Natural killer cell treated with Interleukin-12 subunit alpha and Interleukin-12 subunit beta and Interleukin-15 and Interleukin-18, amount 100 ng/mL, for 72 hours (primary cell): Measurements from ENCODE around the gene SYNM. TPM values are rescaled to one million over a fixed set of nuclear protein-coding genes. Genes with fewer than 3 reads are reported as not detected.
"Not testable (repeated sequence)": the region's sequence is repeated elsewhere in the genome, so short reads cannot be mapped to it uniquely, and the experiment has no call there.

Experiments
- ATAC-seq, 2 donors: fragments of 150-1000 bp; cut with Tn5 transposase in 1 of 2; sonication (Bioruptor Pico), chemical (Tn5 transposase) in 1 of 2; 2 replicates each; pipeline ENCODE4 v1.10.0; 2021
- DNase-seq: peaks from one replicate; pipeline ENCODE4 v3.0.0; 2022; ENCODE audit warnings: low spot score
- H3K27ac Mint-ChIP-seq, 2 donors: 1 replicate in 1 of 2; 2 replicates in 1 of 2; pipeline ENCODE4 v1.8.0; 2022; ENCODE audit warnings: mixed read lengths in 2 of 2, mild to moderate bottlenecking in 1 of 2, moderate library complexity in 1 of 2
- H3K27me3 Mint-ChIP-seq, 2 donors: 1 replicate in 1 of 2; 2 replicates in 1 of 2; pipeline ENCODE4 v1.8.0; 2022; ENCODE audit warnings: mixed read lengths in 2 of 2
- H3K36me3 Mint-ChIP-seq: one replicate; pipeline ENCODE4 v1.8.0; 2022; ENCODE audit warnings: mixed read lengths
- H3K4me1 Mint-ChIP-seq, 2 donors: 1 replicate in 1 of 2; 2 replicates in 1 of 2; pipeline ENCODE4 v1.8.0; 2022; ENCODE audit warnings: low read depth in 2 of 2, mixed read lengths in 2 of 2, mild to moderate bottlenecking in 1 of 2
- H3K4me3 Mint-ChIP-seq: one replicate; pipeline ENCODE4 v1.8.0; 2022; ENCODE audit warnings: mixed read lengths
- H3K9me3 Mint-ChIP-seq: 2 replicates; pipeline ENCODE4 v1.8.0; 2022; ENCODE audit warnings: mixed read lengths
- total RNA-seq, 2 donors: library from RNA; stranded (reverse); gene quantifications; one replicate each; pipeline ENCODE4 v1.2.3, GENCODE V29; 2022

The SYNM gene, protein sequence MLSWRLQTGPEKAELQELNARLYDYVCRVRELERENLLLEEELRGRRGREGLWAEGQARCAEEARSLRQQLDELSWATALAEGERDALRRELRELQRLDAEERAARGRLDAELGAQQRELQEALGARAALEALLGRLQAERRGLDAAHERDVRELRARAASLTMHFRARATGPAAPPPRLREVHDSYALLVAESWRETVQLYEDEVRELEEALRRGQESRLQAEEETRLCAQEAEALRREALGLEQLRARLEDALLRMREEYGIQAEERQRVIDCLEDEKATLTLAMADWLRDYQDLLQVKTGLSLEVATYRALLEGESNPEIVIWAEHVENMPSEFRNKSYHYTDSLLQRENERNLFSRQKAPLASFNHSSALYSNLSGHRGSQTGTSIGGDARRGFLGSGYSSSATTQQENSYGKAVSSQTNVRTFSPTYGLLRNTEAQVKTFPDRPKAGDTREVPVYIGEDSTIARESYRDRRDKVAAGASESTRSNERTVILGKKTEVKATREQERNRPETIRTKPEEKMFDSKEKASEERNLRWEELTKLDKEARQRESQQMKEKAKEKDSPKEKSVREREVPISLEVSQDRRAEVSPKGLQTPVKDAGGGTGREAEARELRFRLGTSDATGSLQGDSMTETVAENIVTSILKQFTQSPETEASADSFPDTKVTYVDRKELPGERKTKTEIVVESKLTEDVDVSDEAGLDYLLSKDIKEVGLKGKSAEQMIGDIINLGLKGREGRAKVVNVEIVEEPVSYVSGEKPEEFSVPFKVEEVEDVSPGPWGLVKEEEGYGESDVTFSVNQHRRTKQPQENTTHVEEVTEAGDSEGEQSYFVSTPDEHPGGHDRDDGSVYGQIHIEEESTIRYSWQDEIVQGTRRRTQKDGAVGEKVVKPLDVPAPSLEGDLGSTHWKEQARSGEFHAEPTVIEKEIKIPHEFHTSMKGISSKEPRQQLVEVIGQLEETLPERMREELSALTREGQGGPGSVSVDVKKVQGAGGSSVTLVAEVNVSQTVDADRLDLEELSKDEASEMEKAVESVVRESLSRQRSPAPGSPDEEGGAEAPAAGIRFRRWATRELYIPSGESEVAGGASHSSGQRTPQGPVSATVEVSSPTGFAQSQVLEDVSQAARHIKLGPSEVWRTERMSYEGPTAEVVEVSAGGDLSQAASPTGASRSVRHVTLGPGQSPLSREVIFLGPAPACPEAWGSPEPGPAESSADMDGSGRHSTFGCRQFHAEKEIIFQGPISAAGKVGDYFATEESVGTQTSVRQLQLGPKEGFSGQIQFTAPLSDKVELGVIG (N-terminal part only)
- under 1 TPM; 0.20 to 0.26 TPM for total RNA-seq

- H3K4me3 Mint-ChIP-seq = peak within 1 kb of the TSS; percentile 25
- peaks cover 0 to 4% of the 10 kb centered on the region in 2 donors for H3K4me1 Mint-ChIP-seq
- no peaks in the 10 kb centered on the region for H3K36me3 Mint-ChIP-seq
- DNase-seq (no peak), ATAC-seq (peak; percentile 76 to 87)
- H3K27me3 Mint-ChIP-seq = peaks cover 31 to 33% of the 10 kb centered on the region in 2 donors
- no peaks in the 10 kb centered on the region for H3K9me3 Mint-ChIP-seq
- no peak within 1 kb of the TSS for H3K27ac Mint-ChIP-seq
Observed at GRCh38 chr15:99104788-99105513, at the start of gene SYNM. Gene SYNM (plus strand): TSS chr15:99105080. CDS start chr15:99105200, 120 bp downstream.

GRCh38 chr15:99055555-99056134 lies 49.2 kb upstream of the SYNM start:
- H3K4me1 Mint-ChIP-seq = peaks cover 4 to 9% of the 10 kb centered on the region in 2 donors
- no peaks in the 10 kb centered on the region for H3K9me3 Mint-ChIP-seq
- H3K36me3 Mint-ChIP-seq = no peaks in the 10 kb centered on the region
- DNase-seq (no peak), ATAC-seq (no peak)
- H3K4me3 Mint-ChIP-seq = no peak overlapping the region
- no peak overlapping the region for H3K27ac Mint-ChIP-seq
- H3K27me3 Mint-ChIP-seq = peaks cover 3 to 7% of the 10 kb centered on the region in 2 donors

DNA sequence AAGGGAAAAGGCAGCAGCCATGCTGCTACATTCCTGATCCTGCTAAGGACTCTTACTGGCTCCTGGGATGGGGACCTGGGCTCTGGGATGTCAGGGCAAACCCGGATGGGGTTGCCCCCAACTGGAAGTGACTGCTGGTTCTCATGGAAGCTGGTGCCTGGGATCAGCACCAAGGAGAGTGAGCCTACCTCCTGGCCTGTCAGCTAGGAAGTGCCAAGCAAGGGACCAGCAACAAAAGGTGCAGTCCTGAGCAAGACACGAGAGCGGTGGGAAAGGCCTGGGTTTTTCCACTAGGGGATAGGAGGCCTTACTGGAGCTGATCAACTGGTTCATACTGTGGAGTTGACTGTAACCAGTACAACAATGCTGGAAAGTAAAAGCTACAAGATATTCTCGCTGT lies 47.9 kb upstream of the SYNM start:
- Mint-ChIP-seq H3K4me1 (peaks cover 4 to 9% of the 10 kb centered on the region in 2 donors), H3K27ac (no peak overlapping the region)
- ATAC-seq = no peak

GRCh38 chr15:99057697-99058420 lies 47.0 kb upstream of the SYNM start:
- H3K9me3 Mint-ChIP-seq = no peaks in the 10 kb centered on the region
- ATAC-seq = no peak
- H3K4me1 Mint-ChIP-seq = peaks cover 0 to 5% of the 10 kb centered on the region in 2 donors
- H3K27ac Mint-ChIP-seq = no peak overlapping the region
- peaks cover 13 to 23% of the 10 kb centered on the region in 2 donors for H3K27me3 Mint-ChIP-seq
- no peaks in the 10 kb centered on the region for H3K36me3 Mint-ChIP-seq
- H3K4me3 Mint-ChIP-seq = peak overlapping the region; percentile 59
- no peak for DNase-seq

More for the DNA sequence above, 47.9 kb upstream of the SYNM start:
- peaks cover 13 to 16% of the 10 kb centered on the region in 2 donors for H3K27me3 Mint-ChIP-seq
- H3K4me3 Mint-ChIP-seq = no peak overlapping the region
- no peaks in the 10 kb centered on the region for H3K9me3 Mint-ChIP-seq
- no peaks in the 10 kb centered on the region for H3K36me3 Mint-ChIP-seq
- no peak for DNase-seq

DNA sequence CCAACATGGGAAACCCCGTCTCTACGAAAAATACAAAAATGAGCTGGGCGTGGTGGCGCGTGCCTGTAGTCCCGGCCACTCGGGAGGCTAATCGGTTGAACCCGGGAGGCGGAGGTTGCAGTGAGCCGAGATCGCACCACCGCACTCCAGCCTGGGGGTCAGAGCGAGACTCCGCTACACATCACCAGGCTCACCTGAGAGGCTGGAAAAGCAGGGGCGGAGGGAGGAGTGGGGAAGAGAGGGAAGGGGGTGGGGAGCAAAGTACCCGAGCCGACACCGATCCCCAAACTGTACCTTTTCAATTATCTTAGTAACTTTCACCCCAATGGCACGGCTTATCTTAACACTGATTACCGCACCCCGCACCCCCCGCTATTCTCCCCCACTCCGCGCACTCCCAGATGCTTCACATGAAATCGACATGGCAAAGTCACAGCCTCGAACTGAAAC lies 46.4 kb upstream of the SYNM start:
- Mint-ChIP-seq H3K9me3 (no peaks in the 10 kb centered on the region), H3K27ac (no peak overlapping the region), H3K36me3 (no peaks in the 10 kb centered on the region), H3K4me3 (peak overlapping the region; percentile 59), H3K4me1 (peaks cover 0 to 5% of the 10 kb centered on the region in 2 donors), H3K27me3 (peaks cover 11 to 23% of the 10 kb centered on the region in 2 donors)
- no peak for ATAC-seq
- DNase-seq = no peak

GRCh38 chr15:99059010-99059981 lies 45.6 kb upstream of the SYNM start:
- Mint-ChIP-seq H3K4me3 (peak overlapping the region; percentile 69), H3K9me3 (no peaks in the 10 kb centered on the region), H3K27me3 (peaks cover 11 to 23% of the 10 kb centered on the region in 2 donors), H3K27ac (no peak overlapping the region), H3K4me1 (peaks cover 0 to 5% of the 10 kb centered on the region in 2 donors), H3K36me3 (no peaks in the 10 kb centered on the region)
- DNase-seq (no peak), ATAC-seq (peak; percentile 71 to 82)

DNA sequence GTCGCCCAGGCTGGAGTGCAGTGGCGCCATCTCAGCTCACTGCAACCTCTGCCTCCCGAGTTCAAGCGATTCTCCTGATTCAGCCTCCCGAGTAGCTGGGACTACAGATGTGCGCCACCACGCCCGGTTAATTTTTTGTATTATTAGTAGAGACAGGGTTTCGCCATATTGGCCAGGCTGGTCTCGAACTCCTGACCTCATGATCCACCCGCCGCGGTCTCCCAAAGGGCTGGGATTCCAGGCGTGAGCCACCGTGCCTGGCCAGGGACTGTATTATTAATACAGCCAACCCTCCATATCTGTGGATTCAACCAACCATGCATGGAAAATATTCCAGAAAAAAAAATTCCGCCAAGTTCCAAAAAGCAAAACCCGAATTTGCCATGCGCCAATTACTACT lies 44.7 kb upstream of the SYNM start:
- not testable (repeated sequence) for H3K4me1 Mint-ChIP-seq, H3K9me3 Mint-ChIP-seq, DNase-seq, H3K36me3 Mint-ChIP-seq, H3K27ac Mint-ChIP-seq, ATAC-seq, H3K4me3 Mint-ChIP-seq
- peaks cover 11 to 23% of the 10 kb centered on the region in 2 donors for H3K27me3 Mint-ChIP-seq

DNA sequence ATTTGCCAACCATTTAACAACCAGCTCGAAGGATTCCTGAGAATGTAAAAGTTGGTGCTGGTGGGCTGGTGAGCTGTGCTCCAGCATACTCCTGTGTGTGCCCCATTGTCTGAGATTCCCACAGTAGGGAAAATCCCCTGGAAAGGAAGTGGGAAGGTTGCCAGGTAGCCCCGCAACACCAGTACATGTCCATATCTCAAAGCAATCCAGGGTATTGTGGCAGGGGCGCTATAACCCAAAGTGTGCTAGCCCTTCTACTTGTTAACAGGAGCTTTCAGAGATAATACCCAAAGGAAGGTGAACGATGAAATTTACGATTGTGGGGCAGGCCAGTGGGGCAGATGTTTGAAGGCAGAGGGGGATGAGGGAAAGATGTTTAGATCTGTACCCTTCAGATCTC lies 42.7 kb upstream of the SYNM start:
- H3K27me3 Mint-ChIP-seq = peaks cover 11 to 23% of the 10 kb centered on the region in 2 donors
- H3K36me3 Mint-ChIP-seq = no peaks in the 10 kb centered on the region
- no peak for DNase-seq
- no peak for ATAC-seq
- H3K27ac Mint-ChIP-seq = no peak overlapping the region
- H3K9me3 Mint-ChIP-seq = no peaks in the 10 kb centered on the region
- H3K4me3 Mint-ChIP-seq = no peak overlapping the region
- H3K4me1 Mint-ChIP-seq = peaks cover 0 to 5% of the 10 kb centered on the region in 2 donors

- no peak overlapping the region for H3K4me3 Mint-ChIP-seq
- no peaks in the 10 kb centered on the region for H3K4me1 Mint-ChIP-seq
- H3K27ac Mint-ChIP-seq = no peak overlapping the region
- H3K9me3 Mint-ChIP-seq = no peaks in the 10 kb centered on the region
- H3K27me3 Mint-ChIP-seq = no peaks in the 10 kb centered on the region
- ATAC-seq (peak in 1 of 2 donors; percentile 45), DNase-seq (no peak)
- H3K36me3 Mint-ChIP-seq = no peaks in the 10 kb centered on the region
Observed at GRCh38 chr15:99068186-99068585, 36.7 kb upstream of the SYNM start.

DNA sequence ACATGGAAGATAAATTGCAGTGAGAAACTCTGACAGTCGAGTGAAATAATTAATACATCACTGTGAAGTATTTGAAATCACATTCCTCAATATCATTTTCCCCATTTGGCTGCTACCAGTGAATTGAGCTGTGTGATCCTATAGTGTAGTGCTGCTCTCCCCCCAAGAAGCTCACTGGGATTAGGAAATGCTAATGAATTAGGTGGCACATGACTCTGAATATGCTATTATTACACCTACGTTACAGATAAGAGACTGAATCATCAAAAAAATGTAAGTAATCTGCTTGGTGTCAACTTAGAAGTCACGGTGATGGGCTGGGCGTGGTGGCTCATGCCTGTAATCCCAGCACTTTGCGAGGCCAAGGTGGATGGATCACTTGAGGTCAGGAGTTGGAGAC lies 34.7 kb upstream of the SYNM start:
- ATAC-seq (no peak), DNase-seq (no peak)
- no peak overlapping the region for H3K27ac Mint-ChIP-seq
- H3K4me3 Mint-ChIP-seq = no peak overlapping the region
- no peaks in the 10 kb centered on the region for H3K27me3 Mint-ChIP-seq
- no peaks in the 10 kb centered on the region for H3K4me1 Mint-ChIP-seq
- H3K36me3 Mint-ChIP-seq = no peaks in the 10 kb centered on the region
- no peaks in the 10 kb centered on the region for H3K9me3 Mint-ChIP-seq

DNA sequence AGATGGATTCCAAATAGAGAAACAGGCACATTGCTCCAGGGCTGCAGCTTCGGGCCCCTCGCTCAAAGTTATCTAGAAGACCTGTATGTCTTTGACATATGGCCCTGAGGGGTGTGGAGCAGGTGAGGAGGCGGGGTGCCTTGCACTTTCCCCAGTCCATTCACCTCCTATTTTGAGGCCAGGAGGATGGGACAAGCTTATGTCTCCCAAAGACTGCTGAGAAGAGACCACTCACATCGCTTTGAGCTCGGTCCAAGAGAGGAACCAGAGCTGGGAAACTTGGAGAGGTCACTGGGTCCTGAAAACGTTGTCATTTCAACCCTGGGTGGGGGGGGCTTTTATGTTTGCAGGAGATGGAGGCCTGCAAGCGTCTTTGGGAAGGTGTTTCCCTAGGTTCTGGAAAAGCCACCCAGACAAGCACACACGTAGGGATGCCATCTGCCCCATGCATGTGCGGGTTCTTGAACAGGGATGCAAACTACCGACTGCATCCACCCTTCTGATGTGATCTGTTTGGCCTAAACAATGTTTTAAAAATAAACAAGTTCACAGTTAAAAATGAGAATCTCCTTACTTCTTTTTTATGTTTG lies 33.7 kb upstream of the SYNM start:
- Mint-ChIP-seq H3K27me3 (no peaks in the 10 kb centered on the region), H3K36me3 (no peaks in the 10 kb centered on the region), H3K4me3 (no peak overlapping the region), H3K4me1 (peaks cover 0 to 2% of the 10 kb centered on the region in 2 donors), H3K9me3 (no peaks in the 10 kb centered on the region), H3K27ac (no peak overlapping the region)
- ATAC-seq (no peak), DNase-seq (no peak)
